DMS 273 (cell line): Measurements from ENCODE around the gene TBCK.

ENCODE experiments used
- DNase-seq: peaks from one replicate; lab custom pipeline; 2025; ENCODE audit not compliant: unreplicated experiment; lab: John Stamatoyannopoulos, UW

Gene TBCK

DNA sequence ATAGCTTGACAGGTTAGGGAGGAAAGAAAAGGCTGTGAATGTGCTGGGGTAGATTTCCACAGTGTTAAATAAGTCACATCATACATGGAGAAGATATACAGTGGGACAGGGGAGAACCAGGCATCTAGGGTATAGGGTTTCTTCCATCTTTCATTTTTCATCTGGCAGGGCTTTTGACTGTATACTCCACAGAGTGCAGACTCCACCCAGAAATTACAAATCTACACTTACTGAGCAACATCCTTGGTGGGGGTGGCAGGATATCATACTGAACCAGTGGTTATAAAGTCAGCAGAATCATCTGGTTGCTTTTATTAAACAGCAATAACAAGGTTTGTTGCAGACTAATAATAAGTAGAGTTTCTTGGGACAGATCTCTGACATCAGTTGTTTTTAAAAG is 266.5 kb downstream of the TBCK start:
- DNase-seq = no peak

- no peak for DNase-seq
These were observed 267.6 kb downstream of the TBCK start for GRCh38 chr4:106048250-106048971.

GRCh38 chr4:106046083-106046482 is 269.9 kb downstream of the TBCK start:
- DNase-seq = no peak

GRCh38 chr4:106041294-106042002 is 274.6 kb downstream of the TBCK start:
- no peak for DNase-seq

DNA sequence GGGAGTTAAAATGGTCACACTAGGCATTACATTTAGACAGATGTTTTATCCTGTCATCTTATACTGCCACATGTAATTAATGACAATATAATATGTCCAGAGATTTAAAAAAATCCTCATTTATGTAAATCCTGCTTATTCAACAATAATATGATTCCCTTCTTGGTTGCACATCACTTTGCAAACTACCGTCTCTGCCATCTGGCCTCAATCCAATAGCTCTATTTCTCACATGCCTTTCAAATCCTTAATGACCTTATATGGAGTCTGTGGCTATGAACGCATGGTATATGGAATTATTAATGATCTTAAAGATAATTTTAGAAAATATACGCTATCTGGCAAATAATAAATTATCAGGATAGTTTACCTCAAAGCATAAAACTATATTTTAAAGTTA is 276.2 kb downstream of the TBCK start:
- no peak for DNase-seq

GRCh38 chr4:106038908-106039307 is 277.1 kb downstream of the TBCK start:
- no peak for DNase-seq

DNA sequence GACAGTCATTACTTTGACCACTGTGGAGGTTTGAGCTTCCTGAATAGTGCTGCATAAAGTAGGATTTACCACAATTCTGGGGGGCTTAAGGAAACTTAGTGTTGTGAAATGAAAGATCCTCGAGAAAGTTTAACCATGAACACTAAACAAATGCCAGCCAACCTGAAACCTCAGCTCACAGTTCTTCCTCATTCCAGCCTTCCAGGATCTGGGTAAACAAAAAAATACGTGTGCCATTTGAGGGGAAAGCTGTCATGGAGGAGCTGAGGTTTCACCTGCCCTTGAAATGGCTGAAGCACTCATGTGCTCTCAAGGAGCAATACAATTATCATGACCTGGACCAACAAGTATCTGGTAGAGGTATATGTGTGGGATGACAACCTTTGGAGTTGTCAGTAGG is 278.0 kb downstream of the TBCK start:
- DNase-seq = no peak

DNA sequence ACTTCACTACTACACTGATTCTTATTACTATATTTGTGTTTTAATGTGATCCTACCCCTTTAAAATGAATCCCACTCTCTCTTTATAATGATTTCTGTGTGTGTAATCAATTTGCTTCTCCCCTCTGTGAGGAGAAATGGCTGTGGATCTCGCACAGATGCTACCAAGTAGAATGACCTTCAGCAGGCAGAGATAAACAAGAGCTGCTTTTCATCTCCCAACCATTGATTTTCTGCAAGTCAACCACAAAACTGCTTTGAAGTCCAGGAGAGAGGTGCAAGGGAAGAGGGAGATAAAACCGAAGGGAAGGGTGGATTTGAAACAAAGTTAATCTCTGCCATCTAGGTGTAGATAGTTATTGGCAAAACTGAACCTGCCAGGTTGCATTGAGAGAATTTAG is 279.2 kb downstream of the TBCK start:
- no peak for DNase-seq

GRCh38 chr4:106036334-106036733 is 279.7 kb downstream of the TBCK start:
- DNase-seq = no peak

- no peak for DNase-seq
These were observed 280.8 kb downstream of the TBCK start for GRCh38 chr4:106035204-106035603.

DNA sequence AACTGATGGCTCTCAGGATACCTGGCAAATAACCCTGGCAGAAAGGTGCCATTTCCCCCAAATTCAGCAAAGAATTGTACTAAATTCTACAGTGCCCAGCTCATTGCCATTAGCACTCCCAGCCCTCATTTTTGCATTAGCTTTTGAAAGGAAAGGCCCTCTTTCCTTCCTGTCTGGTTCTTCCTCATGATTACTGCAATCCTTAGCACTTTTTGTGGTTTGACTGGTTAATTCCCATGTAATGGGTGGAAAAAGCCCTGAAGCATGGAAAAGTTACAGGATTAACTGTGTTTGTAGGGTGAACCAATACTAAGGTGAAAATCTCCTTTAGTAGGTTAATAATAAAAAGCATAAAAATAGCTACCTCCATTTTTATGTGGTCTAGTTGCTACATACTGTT is 281.3 kb downstream of the TBCK start:
- DNase-seq = no peak

GRCh38 chr4:106034220-106034619 is 281.8 kb downstream of the TBCK start:
- no peak for DNase-seq

DNA sequence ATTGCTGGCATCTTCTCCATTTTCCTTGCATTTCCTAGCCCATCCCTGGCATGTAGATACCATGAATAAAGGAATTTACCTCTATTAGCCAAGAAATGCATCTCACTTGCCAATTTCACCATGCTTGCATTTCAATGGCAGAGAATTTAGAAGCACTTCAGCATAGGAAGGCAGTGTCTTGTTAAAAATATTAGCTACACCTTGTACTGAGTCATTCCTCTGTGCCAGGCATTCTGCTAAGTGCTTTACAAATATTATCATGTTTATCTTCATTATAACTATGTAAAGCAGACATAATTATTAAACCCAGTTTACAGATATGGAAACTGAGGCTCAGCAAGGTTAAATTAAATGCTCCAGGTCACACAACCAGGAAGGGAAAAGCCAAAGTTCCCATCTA is 282.5 kb downstream of the TBCK start:
- no peak for DNase-seq

GRCh38 chr4:106032851-106033286 is 283.1 kb downstream of the TBCK start:
- no peak for DNase-seq

- no peak for DNase-seq
These were observed 293.6 kb downstream of the TBCK start for GRCh38 chr4:106022454-106022853.

DNA sequence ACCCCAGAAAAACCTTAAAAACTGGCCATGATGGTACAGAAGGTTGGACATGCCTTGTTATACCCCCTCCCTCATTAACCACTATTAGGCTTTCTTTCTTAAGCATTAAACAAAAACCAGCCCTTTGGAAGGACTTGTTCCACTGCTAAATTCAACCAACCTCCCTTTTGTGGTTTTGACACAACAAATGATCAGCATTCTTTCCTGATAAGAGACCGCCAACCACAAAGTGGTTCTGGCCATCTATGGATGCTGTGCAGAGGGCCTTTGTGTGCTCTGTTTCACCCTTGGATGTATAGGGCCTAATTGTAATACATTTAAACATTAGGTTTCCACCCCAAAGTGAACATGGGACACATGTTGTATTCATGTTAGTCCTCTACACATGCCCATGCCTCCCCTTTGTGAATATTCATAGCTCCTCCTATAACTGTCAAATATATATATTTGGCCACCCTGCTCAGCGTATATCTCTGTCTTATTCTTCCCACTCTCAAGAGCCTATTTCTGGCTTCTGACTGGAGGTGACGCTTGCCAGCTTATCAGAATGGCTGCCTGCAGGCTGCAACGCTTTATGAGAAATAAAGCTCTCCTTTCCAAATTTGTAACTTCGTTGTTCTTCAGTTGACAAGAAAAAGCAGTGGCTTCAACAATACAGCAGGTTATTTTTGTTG is 294.1 kb downstream of the TBCK start:
- no peak for DNase-seq

- DNase-seq = no peak
These were observed 296.2 kb downstream of the TBCK start for GRCh38 chr4:106019771-106020170.

DNA sequence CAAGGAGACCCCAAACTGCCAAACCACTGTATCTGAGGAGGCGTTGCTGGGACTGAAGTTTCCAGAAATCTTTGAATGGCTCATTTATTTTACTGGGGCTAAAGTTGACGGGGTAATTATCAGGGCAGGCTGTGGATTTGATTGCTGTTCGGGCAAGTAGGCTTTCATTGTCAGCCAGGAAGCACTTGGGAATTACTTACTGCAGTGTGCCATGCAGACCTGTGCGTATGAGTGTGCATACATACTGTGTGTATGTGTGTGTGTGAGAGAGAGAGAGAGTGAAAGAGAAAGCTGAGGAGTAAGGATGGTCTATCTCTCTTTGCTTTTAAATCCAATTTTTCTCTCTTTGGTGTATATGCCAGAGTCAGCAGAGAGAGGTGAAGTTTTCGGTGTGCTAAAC is 298.0 kb downstream of the TBCK start:
- DNase-seq = no peak

DNA sequence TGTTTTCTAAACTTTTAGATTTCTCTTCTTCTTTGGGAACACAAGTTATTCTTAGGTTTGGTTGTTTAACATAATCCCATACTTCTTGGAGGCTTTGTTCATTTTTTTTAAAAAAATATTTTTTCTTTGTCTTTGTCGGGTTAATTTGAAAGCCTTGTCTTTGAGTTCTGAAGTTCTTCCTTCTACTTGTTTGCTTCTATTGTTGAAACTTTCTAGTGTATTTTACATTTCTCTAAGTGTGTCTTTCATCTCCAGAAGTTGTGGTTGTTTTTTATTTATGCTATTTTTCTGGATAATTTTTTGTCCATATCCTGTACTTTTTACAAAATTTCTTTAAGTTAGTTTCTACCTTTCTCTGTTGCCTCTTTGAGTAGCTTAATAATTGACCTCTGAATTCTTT is 304.6 kb downstream of the TBCK start:
- DNase-seq = no peak

GRCh38 chr4:106010761-106011160 is 305.2 kb downstream of the TBCK start:
- DNase-seq = no peak

DNA sequence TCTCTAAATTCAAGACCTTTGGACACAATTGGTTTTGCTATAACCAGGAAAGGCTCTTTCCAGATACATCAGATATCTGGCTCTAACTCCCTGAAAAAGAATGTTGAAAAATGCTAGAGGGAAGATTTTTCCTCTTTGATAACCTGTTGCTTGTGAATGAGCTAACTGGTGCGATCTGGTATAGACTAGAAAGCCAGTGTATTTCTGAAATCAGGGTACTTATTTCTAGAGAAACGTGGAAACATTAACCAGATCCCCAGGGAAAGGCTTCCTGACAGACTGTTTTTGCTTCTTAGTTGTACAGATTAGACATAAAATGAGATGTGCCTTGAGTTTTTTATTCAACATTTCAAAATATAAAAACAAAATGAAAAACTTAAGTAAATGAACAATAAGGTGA is 313.0 kb downstream of the TBCK start:
- no peak for DNase-seq
